HG02588 (cell line): Measurements from ENCODE around the gene C1orf21.

Experiments
- ATAC-seq: cut with Tn5 transposase; IDR thresholded peaks from one replicate; pipeline ENCODE4 v1.9.1; 2021; ENCODE audit warnings: mild to moderate bottlenecking, moderate library complexity; ENCODE audit not compliant: unreplicated experiment

C1orf21 gene

DNA sequence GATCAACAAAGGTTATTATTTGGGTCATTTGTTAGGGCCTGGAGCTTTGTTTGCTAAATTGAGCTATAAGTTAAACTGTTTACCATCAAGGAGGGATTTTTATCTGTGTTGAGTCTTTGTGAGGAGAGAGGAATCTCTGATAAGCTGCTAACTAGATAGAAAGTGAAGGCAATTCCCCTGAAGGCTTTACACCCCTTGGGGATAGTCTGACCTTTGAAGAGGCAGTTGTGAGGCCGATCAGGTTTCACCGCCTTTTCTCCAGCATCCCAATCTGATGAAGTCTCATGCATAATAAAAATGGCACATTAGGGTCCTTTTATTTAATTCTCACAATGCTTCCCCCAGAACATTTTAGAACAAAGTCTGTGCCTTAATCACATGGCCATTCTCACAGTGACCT lies 21.8 kb downstream of the C1orf21 start:
- ATAC-seq: no peak

DNA sequence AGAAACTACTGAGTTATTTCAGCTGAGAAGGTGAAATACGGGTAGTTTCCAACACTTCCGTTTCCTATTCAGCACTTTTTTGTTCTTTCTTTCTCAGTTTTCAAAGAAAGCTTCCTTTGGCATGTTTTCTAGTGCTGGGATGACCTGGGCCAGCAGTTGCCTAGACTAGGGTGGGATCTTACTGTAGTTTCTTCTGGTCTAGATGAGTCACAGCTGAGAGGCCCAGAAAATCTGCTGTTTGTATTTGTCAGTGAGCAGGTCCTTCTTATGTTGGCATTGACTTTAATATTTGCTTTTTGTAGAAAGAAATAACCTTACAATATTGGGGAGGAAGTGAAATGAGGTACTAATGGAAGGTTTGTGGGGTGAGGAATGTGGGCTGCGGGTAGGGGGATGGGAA lies 22.2 kb downstream of the C1orf21 start:
- no peak for ATAC-seq

DNA sequence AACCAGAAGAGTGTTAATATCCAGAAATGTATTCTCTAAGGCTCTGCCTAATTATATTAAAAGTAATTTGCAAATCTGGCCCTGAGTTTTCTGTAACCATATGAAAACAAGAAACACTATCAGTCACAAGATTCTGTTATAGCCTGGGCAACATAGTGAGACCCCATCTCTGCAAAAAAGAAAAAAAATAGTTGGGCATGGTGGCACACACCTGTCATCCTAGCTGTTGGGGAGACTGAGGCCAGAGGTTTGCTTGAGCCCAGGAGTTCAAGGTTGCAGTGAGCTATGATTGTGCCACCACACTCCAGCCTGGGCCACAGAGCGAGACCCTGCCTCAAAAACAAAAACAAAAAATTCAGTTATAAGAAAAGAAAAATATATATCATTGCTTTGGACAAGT lies 25.6 kb downstream of the C1orf21 start:
- no peak for ATAC-seq

DNA sequence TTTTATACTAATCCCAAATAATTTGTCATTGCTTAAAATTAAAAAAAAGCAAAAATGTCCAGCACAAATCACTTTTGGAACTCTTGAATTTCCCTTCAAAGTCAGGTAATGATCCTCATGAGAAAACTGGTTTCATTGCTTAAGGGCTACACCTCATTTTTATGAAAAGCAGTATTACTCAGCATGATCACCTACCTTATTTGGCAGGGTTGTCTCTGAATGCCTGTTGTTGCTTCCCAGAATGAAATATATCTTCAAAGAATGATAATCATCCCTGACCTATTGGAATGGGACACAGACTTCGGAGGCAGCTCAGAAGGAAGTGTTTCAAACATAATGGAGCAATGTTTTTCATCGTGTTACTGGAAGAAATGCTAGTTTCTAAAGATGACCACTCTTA lies 29.7 kb downstream of the C1orf21 start:
- ATAC-seq: no peak

DNA sequence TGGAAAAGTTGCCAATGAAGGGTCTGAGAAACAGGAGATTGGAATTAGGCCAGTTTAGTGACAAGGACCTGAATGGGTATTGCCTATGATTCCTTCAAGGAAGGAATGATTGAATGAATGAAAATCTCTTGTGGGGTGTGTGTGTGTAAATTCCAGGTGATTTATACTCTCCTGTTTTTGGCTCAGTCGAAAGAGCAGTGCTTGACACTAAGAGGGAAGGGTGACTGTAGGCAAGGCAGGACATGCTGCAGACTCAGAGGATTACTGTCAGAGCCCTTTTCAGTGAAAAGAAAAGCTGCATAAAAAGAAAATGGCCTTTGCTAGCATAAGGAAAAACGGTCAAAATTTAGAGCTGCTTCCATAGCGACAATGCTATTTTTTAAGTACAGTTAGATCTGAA lies 30.1 kb downstream of the C1orf21 start:
- no peak for ATAC-seq

DNA sequence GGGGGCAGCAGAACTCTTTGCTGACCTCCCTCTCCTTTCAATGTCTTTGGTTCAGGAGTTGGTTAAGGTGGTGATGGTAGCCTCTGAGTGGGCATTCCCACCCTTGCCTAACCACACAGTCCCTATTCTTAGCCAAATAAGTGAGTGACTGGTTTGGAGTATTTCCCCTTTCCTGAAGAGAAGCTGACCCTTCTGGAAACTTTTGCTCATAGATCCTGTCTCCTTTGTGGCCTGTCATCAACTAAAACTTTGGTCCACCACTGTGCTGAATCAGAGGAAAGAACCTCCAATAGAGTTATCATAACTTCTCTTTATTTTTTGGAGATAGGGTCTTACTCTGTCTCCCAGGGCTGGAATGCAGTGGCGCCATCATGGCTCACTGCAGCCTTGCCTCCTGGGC lies 31.1 kb downstream of the C1orf21 start:
- ATAC-seq: no peak

DNA sequence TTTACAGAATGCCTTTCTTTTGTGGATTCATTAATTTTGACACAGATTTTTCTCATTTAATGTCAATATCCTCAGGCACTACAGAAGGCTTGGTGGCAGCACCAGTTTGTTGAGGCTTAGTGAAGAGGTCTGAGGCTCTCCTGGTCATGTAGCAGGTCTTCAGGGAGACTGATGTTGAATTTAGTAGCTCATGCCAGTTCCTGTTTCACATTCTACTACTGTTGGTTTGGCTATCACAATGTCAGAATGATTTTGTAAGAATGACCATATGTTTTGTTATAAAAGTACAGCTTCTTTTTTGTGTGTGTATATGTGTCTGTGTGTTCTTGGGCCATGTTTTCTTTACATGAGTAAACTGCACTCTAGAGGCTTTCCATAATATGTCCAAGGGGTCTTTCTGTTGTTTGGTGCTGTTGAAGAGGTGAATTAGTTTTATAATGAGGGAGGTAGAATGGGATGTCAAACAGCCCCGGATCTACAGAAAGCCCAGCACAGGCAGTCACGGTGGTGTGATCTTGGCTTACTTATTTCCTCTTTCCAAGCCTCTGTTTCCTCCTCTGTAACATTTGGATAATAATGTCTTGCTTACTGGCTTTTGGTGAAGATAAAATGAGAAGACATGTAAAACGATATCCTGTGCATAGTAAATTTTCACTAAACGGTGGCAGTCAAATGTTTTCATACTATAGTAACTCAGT lies 32.0 kb downstream of the C1orf21 start:
- ATAC-seq: no peak

DNA sequence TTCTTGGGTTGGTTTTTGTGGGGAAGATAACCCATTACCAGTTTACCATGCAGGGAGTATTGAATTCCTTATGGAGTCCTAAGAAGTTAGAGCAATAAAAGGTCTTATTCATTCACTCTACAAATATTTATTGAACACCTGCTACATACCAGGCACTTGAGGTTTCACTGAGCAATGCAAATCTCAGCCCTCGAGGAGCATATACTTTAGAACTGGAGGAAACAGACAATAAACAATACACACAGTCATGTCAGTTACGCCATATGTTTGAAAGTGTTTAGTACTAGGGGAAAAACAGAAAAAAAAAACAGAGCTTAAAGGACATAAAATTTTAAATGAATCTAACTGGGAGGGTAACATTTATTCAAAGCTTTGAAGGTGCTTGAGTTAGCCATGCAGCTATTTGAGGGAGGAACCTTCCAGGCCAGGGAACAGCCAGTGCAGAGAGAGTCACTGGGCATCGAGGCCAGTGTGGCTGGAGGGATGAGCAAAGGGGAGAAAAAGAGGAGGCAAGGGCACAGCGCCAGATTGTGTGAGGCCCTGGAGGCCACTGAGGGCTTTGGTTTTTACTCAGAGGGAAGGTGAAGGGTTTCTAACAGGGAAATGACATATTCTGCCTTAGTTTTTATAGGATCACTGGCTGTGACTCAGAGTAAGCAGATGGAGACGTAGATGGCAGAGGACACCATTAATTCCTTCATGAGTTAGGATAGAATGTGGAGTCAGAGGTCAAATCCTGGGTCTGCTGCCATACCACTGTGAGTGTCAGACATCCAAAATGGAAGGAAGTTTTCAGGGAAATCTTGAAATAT lies 32.7 kb downstream of the C1orf21 start:
- no peak for ATAC-seq

DNA sequence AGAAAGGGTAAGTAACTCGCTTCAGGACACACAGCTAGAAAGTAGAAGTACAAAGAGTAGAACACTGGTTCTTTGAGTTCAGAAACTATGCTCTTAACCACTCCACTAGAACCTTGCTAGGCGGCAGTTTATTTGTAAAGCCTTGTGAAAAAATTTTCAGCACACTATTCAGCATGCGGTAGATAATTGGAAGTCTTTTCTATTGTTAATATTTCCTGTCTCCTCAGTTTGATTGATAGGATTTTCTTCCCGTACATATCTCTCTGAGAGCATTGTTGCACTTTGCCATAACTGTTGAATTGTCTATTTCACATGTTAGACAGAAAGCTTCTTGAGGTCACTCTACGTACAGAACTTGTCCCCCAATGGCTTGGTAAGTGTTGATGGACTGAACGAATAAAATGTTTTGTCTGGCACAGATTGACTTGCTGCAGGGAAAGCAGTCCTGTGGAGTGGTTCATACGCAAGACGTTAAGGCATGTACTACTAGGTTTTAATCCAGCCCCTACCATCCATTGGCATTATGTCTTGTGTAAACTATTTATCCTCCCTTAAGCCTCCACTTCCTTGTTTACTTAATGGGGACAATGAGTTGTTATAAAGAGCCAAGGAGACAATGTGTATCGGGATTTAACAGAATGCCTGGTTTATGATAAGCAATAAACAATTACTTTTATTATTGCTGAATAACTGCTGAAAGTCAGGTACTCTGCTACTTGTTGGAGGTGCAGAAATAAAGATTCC lies 35.8 kb downstream of the C1orf21 start:
- ATAC-seq: no peak

DNA sequence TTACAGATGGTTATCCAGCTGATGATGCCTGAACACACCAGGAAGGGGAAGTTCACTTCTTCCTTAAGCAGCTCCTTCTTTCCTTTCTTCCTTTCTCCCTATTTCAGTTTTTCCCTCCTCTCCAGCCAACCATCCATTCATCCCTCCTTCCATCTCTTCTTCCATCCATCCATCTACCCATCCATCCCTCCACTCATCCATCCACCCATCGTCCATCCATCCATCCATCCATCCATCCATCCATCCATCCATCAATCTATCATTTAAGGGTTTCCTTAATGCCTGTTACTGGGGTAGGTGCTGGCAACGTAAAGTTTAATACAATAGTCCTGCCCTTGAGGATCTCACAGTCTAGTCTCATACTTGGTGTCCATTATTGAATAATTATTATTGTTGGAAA lies 36.8 kb downstream of the C1orf21 start:
- no peak for ATAC-seq

DNA sequence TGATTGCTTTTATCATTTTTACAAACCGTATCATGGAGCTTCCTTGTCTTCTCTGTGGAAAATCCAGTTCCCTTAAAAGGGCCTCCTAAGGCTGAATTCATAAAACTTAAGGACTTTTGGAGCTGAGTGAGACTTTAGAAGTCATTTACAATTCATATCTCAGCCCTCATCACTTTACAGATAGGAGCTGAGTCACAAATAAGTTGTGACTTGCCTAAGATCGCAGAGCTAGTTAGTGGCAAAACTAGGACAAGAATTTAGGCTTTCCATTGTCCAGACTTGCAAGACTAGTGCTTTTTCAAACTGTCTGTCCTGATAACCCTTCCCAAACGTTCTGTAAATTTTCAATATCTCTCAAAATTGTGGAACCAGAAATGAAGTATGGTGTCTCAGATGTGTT lies 37.3 kb downstream of the C1orf21 start:
- no peak for ATAC-seq

DNA sequence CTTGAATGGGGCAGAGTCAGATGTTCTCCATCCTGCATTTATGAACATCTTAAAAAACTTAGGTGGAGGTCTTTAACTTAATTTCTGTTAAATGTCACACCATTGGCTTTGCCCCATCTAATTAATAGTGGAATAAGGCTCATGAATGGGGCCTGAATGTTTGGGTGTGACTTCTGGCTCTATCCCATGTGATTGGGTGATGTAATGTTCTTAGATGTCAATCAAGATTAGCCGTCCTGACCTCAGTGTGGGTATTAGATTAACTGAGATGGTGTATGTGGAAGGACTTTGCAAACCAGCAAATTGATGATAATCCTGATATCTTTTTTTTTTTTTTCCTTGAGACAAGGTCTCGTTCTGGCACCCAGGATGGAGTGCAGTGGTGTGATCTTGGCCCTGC lies 38.1 kb downstream of the C1orf21 start:
- ATAC-seq: no peak

DNA sequence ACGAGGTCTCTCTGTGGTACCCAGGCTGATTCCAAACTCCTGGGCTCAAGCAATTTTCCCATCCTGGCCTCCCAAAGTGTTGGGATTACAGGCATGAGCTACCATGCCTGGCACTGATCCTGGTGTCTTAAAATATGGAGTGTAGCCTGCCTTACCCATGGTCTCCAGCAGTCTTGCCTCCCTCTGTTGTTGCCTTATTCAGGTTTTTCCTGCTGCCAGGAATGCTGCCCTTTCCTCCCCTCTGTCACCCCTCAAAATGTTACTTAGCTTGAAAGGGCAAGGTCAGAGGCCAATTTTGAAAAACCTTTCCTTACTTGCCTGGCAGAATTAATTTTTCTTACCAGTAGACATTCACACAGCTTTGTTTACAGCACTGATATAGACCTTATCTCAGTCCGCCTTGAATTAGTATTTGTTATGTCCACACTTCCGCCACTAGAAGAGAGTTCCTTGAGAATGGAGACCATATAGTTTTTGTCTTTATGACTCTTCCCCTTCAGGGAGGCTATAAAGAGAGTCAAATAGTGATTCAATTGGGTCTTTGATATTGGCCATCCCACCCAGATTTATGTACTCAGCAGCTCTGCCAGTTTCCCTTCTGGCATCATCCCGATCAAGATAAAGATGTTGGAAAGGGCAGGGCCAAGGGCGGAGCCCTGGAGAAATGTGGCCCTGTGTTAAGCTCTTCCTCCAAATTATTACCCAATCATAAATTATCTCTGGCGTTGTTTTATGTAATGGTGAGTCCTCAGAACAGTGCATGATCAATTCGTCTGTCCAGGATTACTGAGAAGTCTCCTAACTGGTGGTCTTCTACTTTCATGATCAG lies 38.8 kb downstream of the C1orf21 start:
- no peak for ATAC-seq

DNA sequence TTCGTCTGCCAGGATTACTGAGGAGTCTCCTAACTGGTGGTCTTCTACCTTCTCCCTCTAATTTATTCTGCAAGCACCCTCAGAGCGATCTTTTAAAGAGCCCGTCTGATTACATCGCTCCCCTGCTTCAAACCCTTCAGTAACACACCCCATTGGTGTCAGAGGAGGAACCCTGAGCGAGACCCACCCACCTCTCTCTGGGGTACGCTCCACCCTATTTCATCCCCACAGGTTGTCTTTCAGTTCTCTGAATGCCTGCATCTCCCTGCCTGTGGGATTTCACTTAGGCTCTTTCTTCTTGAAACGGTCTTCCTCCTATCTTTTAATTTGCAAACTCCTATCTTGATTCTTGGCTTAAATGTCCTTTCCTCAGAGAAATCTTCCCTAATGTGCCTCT lies 39.4 kb downstream of the C1orf21 start:
- no peak for ATAC-seq

DNA sequence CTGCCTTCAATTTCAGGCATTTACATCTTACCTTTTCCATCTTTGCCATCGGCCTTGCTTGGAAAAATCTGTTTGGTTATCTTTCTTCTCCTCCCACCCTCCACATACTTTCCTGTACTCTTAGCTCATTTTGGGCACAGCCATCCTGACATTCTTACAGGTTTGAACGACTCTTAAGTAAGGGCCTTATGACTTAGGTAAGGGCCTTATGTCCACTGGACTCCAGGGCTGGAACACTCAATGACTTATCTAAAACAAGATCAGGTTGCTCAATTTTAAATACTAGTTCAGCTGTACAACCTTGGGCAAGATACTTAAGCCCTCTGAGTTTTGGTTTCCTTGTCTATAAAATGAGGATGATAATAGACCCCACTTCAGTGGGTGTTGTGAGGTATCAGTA lies 40.9 kb downstream of the C1orf21 start:
- no peak for ATAC-seq

DNA sequence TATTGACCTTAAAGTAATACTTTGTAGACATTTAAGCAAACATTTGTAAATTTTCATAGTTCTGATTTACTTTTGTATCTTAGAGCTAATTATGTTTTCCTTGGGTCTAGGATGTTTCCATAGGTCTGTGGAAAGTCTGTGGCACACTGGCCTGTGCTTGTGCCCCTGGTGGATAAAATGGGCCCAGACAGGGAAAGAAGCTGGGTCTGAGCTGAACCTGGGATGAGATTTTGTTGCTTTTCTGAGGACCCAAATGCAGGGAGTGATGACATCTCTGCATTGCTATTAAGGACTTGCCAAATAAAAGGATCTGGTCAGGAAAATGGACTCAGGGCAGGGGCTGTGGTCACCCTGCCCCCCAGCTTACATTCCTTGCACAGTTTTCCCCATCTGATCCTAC lies 41.8 kb downstream of the C1orf21 start:
- ATAC-seq: no peak

DNA sequence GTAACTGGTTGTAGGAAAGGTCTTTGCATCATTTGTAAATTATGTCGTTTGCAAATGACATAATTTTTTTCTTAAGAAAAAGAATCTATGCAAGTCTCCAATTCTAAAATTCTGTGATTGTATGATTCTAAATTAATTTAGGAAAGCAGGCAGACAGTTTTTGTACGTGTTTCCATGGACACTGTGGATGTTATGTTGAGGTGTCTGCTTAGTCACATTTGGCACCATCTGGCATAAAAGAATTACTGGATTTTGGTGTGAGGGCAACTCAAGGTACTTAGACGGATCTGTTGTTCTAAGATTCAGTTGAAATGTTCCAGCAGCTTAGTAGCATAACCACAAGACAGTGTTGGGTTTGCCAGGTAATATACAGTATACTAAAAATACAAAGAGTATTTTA lies 42.5 kb downstream of the C1orf21 start:
- no peak for ATAC-seq

DNA sequence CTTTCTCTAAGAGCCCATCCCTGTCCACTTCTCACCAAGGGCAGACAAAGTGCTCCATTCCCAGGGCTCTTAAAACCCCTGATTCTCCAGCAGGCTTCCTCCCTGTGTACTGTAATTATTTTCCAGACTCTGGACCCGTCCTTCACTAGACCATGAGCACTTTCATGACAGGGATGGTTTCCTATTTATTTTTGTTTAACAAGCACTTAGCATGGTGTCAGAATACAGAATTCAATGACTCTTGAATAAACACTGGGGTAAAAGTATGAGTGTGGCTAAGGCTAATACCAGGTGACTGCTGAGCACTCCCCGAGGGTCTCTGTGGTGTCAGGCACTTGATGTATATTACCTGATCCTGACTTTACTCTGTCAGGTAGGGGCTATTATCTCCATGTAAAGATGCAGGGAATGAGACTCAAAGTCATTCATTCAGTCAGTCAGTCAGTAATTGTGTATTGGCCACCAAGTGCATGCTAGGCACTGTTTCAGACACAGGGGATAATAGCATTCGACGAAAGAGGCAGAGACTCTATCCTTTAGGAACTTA lies 47.2 kb downstream of the C1orf21 start:
- ATAC-seq: no peak

DNA sequence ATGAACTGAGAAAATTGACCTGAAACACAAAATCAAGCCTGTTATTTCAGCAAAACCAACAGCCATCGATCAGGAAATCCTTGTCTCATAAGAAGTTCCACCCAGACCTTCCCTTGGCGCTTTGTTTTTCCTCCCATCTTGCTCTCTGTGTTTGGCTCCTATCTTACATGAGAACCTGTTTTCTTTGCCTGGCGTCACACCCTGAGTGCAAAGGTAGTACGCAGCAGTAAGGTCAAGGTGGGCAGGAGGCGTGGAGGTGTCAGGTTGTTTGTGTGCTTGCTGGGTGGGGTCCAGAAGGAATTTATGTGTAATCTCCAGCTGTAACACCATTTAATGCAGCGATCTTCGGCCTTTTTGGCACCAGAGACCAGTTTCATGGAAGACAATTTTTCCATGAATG lies 50.5 kb downstream of the C1orf21 start:
- ATAC-seq: no peak

DNA sequence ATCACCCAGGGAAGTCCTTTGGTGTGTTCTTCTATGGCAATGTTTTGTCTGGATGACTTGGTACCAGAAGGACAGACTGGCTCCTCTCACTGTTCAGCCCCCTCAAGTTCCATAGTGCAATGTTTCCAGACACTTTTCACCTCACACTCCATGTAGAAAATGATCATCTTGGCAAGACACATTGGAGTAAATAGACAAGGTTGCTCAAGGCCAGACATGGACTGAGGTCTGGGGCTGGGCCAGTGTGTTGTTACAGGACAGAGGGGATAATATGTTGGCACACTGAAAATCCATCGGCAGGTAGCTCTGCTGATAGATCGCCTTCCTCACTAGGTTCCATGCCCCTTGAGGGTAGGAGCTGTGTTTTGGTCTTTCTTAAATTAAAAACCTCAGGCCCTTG lies 51.5 kb downstream of the C1orf21 start:
- ATAC-seq: no peak

DNA sequence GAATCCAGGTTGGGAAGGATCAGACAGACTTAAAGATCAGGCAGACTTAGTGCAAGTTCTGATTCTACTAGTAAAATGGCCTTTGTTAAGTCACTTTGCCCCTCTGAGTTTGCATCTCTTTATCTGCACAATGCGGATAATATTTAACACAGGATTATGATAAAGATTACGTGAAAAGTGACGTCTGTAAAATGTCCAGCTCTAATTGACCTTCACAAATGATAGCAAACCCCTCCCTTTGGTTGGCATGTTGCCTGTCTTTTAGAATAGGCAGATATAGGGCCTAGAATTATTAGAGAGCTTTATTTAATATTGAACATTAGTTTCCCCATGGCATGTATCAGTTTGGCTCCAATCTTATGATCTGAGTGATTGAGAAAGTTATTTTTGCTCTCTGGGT lies 55.4 kb downstream of the C1orf21 start:
- no peak for ATAC-seq
